ENCODE data around the gene EEPD1. TPM values are rescaled to one million over a fixed set of nuclear protein-coding genes. Genes with fewer than 3 reads are reported as not detected.

EEPD1 gene
- total RNA-seq, 1 donor from 2014 or later: 5.4 TPM

- no peak overlapping the region for H3K4me3 Mint-ChIP-seq (ENCODE audit: unreplicated experiment)
- Histone ChIP-seq H3K79me2 (ENCODE audit: insufficient read depth, low read length) (no peaks in the 10 kb centered on the region), H3K4me2 (ENCODE audit: low read length) (no peak overlapping the region), H3K4me3 (ENCODE audit: insufficient read depth, low read depth, low read length) (no peak overlapping the region), H3K27me3 (ENCODE audit: insufficient read depth, low read length) (no peaks in the 10 kb centered on the region), H3K4me1 (ENCODE audit: insufficient read depth, low read length) (peaks cover 22% of the 10 kb centered on the region), H3K9me3 (ENCODE audit: insufficient read depth, low read depth, low read length) (no peaks in the 10 kb centered on the region), H3K36me3 (ENCODE audit: insufficient read depth, low read length) (no peaks in the 10 kb centered on the region), H4K20me1 (ENCODE audit: insufficient read depth, low read length) (no peaks in the 10 kb centered on the region), H3K9ac (ENCODE audit: low read length) (no peak overlapping the region), H2AFZ (ENCODE audit: low read depth, low read length) (no peak overlapping the region), H3K27ac (ENCODE audit: low read depth, low read length) (no peak overlapping the region)
- DNase-seq (ENCODE audit: low read depth) (no peak), FAIRE-seq (no peak)
- H3K36me3 Mint-ChIP-seq (ENCODE audit: low read depth, unreplicated experiment): no peaks in the 10 kb centered on the region
- H3K27me3 Mint-ChIP-seq (ENCODE audit: low read depth, unreplicated experiment): no peaks in the 10 kb centered on the region
- TF ChIP-seq CTCF (IDR thresholded peaks at IDR 0.05; ENCODE audit: insufficient read depth, low read depth, low read length) (no peak), EZH2 (IDR thresholded peaks at IDR 0.05; ENCODE audit: insufficient read depth, low read length) (no peak)
- H3K27ac Mint-ChIP-seq (ENCODE audit: unreplicated experiment): no peak overlapping the region
- H3K9me3 Mint-ChIP-seq (ENCODE audit: unreplicated experiment): no peaks in the 10 kb centered on the region
- H3K4me1 Mint-ChIP-seq (ENCODE audit: low read depth, unreplicated experiment): peaks cover 37% of the 10 kb centered on the region
Observed at GRCh38 chr7:36204929-36205635, 52.0 kb downstream of the EEPD1 start.

DNA sequence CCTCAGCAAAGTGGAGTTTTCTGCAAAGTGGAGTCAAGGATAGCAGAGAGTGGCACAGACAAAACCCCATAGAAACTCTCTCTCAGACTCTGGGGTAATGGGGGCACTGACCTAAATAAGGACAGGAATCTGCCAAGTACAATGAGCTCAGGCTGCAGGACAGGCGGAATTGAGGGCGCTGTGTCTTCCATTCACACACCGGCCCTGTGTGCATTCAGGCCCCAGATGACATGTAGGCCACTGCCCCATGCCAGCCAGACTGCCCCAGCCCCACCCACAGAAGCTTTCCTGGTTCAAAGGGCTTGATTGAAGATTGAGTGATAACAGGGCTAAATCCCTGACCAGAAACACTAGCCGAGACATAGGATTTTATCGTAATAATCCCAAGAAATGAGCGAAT is 52.7 kb downstream of the EEPD1 start:
- no peak overlapping the region for H3K9ac ChIP-seq (ENCODE audit: low read length)
- Mint-ChIP-seq H3K4me1 (ENCODE audit: low read depth, unreplicated experiment) (peaks cover 41% of the 10 kb centered on the region), H3K4me3 (ENCODE audit: unreplicated experiment) (no peak overlapping the region), H3K27me3 (ENCODE audit: low read depth, unreplicated experiment) (no peaks in the 10 kb centered on the region), H3K9me3 (ENCODE audit: unreplicated experiment) (no peaks in the 10 kb centered on the region), H3K36me3 (ENCODE audit: low read depth, unreplicated experiment) (no peaks in the 10 kb centered on the region), H3K27ac (ENCODE audit: unreplicated experiment) (no peak overlapping the region)
- H3K4me2 ChIP-seq (ENCODE audit: low read length): no peak overlapping the region
- TF ChIP-seq CTCF (IDR thresholded peaks at IDR 0.05; ENCODE audit: insufficient read depth, low read depth, low read length): no peak
- no peak for TF ChIP-seq EZH2 (IDR thresholded peaks at IDR 0.05; ENCODE audit: insufficient read depth, low read length)
- no peak overlapping the region for H3K27ac ChIP-seq (ENCODE audit: low read depth, low read length)
- H3K79me2 ChIP-seq (ENCODE audit: insufficient read depth, low read length): no peaks in the 10 kb centered on the region
- H3K27me3 ChIP-seq (ENCODE audit: insufficient read depth, low read length): no peaks in the 10 kb centered on the region
- DNase-seq (ENCODE audit: low read depth): no peak
- H3K9me3 ChIP-seq (ENCODE audit: insufficient read depth, low read depth, low read length): no peaks in the 10 kb centered on the region
- H3K4me3 ChIP-seq (ENCODE audit: insufficient read depth, low read depth, low read length): no peak overlapping the region
- no peaks in the 10 kb centered on the region for H4K20me1 ChIP-seq (ENCODE audit: insufficient read depth, low read length)
- no peaks in the 10 kb centered on the region for H3K36me3 ChIP-seq (ENCODE audit: insufficient read depth, low read length)
- peaks cover 26% of the 10 kb centered on the region for H3K4me1 ChIP-seq (ENCODE audit: insufficient read depth, low read length)
- no peak overlapping the region for H2AFZ ChIP-seq (ENCODE audit: low read depth, low read length)
- no peak for FAIRE-seq

All from astrocyte (in vitro differentiated cells and primary cell).